LNCaP clone FGC (cell line): ENCODE data around the gene SLAIN1.

Experiments used
- DNase-seq: peaks from one replicate; pipeline ENCODE4 v3.0.0-alpha.2; 2011; ENCODE audit warnings: low read depth
- H3K4me3 ChIP-seq: 2 replicates; pipeline ENCODE4 v1.5.1; 2011; ENCODE audit warnings: mild to moderate bottlenecking, low read depth, low read length, control low read depth
- CTCF ChIP-seq: IDR thresholded peaks from 2 replicates; pipeline ENCODE4 v1.5.1; 2012; ENCODE audit warnings: mild to moderate bottlenecking; ENCODE audit not compliant: control insufficient read depth, insufficient read depth; ENCODE audit errors: extremely low read depth

SLAIN1 gene

DNA sequence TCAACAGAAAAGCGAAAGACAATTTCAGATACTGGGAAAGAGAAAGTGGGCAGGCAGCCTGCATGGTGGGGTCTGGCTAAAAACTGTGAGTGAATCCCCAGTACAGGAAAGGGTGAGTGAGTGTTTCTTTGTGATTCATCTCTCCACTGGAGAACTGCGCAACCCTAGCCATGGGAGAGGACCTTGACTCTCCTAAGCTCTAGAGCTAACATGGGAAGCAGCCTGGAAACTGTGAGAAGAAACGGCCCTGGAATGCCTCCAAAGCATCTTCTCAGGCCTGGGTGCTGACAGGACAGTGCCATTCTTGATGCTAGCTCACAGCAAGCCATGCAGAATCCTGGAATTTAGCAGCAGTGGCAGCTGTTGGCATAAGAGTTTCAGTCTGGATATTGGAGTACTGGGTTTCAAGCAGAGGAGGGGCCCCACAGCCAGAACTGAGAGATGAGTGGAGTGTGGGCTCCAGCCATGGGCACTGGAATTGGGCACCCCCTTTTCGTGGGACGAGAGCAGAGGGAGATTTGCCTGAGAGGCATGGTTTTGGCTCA, 18.7 kb upstream of the SLAIN1 start:
- TF ChIP-seq CTCF, result no peak
- no peak for DNase-seq
- no peak overlapping the region for H3K4me3 ChIP-seq

DNA sequence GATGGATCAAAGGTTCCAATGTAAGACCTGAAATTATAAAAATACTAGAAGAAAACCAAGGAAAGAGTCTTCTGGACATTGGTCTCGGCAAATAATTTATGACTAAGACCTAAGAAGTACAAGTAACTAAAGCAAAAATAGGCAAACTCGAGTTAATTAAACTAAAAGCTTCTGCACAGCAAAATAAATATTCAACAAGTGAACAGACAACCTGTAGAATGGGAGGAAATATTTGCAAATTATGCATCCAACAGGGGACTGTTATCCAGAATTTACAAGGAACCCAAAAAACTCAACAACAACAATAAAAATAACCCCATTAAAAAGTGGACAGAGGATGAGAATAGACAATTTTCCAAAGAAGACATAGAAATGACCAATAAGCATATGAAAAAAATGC, 9.7 kb upstream of the SLAIN1 start:
- no peak overlapping the region for H3K4me3 ChIP-seq
- no peak for DNase-seq
- TF ChIP-seq CTCF, result no peak

GRCh38 chr13:77691871-77692270, 5.6 kb upstream of the SLAIN1 start:
- no peak for DNase-seq
- no peak for TF ChIP-seq CTCF
- no peak overlapping the region for H3K4me3 ChIP-seq

- no peak overlapping the region for H3K4me3 ChIP-seq
- DNase-seq, result no peak
- TF ChIP-seq CTCF, result no peak
Observed at GRCh38 chr13:77692746-77693448, 4.6 kb upstream of the SLAIN1 start.

GRCh38 chr13:77693449-77693940, 4.0 kb upstream of the SLAIN1 start:
- TF ChIP-seq CTCF, result no peak
- no peak overlapping the region for H3K4me3 ChIP-seq
- no peak for DNase-seq

GRCh38 chr13:77696006-77696878, 1.2 kb upstream of the SLAIN1 start:
- no peak for DNase-seq
- no peak overlapping the region for H3K4me3 ChIP-seq
- TF ChIP-seq CTCF, result no peak

- H3K4me3 ChIP-seq, result peak overlapping the region; percentile 32; the same call in 1 of the 2 replicates
- DNase-seq, result no peak
- TF ChIP-seq CTCF, result no peak
Observed at GRCh38 chr13:77696879-77697216, 639 bp upstream of the SLAIN1 start.
